Hepatocyte (in vitro differentiated cells): Measurements from ENCODE around the gene ONECUT3.

ENCODE experiments used
- CTCF ChIP-seq: fragments of 200-600 bp; sonication (generic); IDR thresholded peaks from 2 replicates; pipeline ENCODE4 v1.5.1; 2016; ENCODE audit warnings: antibody characterized with exemption, mild to moderate bottlenecking; ENCODE audit not compliant: poor library complexity
- EZH2phosphoT487 ChIP-seq: fragments of 200-600 bp; sonication (generic); IDR thresholded peaks from one replicate; pipeline ENCODE4 v1.6.1; 2018; ENCODE audit warnings: antibody characterized with exemption, mild to moderate bottlenecking, low read depth, moderate library complexity; ENCODE audit not compliant: unreplicated experiment, severe bottlenecking

GRCh38 chr19:1805401-1806183, 52.3 kb downstream of the ONECUT3 start:
- TF ChIP-seq CTCF: no peak
- no peak for TF ChIP-seq EZH2phosphoT487
